Measurements from ENCODE around the gene ATP2A2.

The ATP2A2 gene

GRCh38 chr12:110244372-110244771, 36.7 kb upstream of the ATP2A2 start:
- in situ Hi-C loops (cut with MboI; ENCODE audit: low sequenced_read_pairs, unreplicated experiment) = no loop called here

GRCh38 chr12:110244829-110245228, 36.2 kb upstream of the ATP2A2 start:
- DNase-seq (ENCODE audit: low spot score) = no peak
- no peak for TF ChIP-seq CTCF (IDR thresholded peaks at IDR 0.05; ENCODE audit: borderline replicate concordance, control extremely low read depth, extremely low read depth, insufficient read depth, missing control alignments)
- in situ Hi-C loops (cut with MboI; ENCODE audit: low sequenced_read_pairs, unreplicated experiment) = no loop called here

More at GRCh38 chr12:110244372-110244771, 36.7 kb upstream of the ATP2A2 start:
- TF ChIP-seq CTCF (IDR thresholded peaks at IDR 0.05; ENCODE audit: borderline replicate concordance, control extremely low read depth, extremely low read depth, insufficient read depth, missing control alignments) = no peak
- DNase-seq (ENCODE audit: low spot score) = no peak

- in situ Hi-C loops (cut with MboI; ENCODE audit: low sequenced_read_pairs, unreplicated experiment) = no loop called here
- DNase-seq (ENCODE audit: low spot score) = peak; percentile 63
- TF ChIP-seq CTCF (IDR thresholded peaks at IDR 0.05; ENCODE audit: borderline replicate concordance, control extremely low read depth, extremely low read depth, insufficient read depth, missing control alignments) = peak; percentile 57
Measured at GRCh38 chr12:110245369-110245772, 35.7 kb upstream of the ATP2A2 start.

- in situ Hi-C loops (cut with MboI; ENCODE audit: low sequenced_read_pairs, unreplicated experiment) = no loop called here
- no peak for DNase-seq (ENCODE audit: low spot score)
- TF ChIP-seq CTCF (IDR thresholded peaks at IDR 0.05; ENCODE audit: borderline replicate concordance, control extremely low read depth, extremely low read depth, insufficient read depth, missing control alignments) = no peak
Measured at GRCh38 chr12:110246636-110247339, 34.3 kb upstream of the ATP2A2 start.

GRCh38 chr12:110247340-110248095, 33.5 kb upstream of the ATP2A2 start:
- no peak for TF ChIP-seq CTCF (IDR thresholded peaks at IDR 0.05; ENCODE audit: borderline replicate concordance, control extremely low read depth, extremely low read depth, insufficient read depth, missing control alignments)
- in situ Hi-C loops (cut with MboI; ENCODE audit: low sequenced_read_pairs, unreplicated experiment) = no loop called here
- DNase-seq (ENCODE audit: low spot score) = no peak

GRCh38 chr12:110248096-110248447, 33.0 kb upstream of the ATP2A2 start:
- TF ChIP-seq CTCF (IDR thresholded peaks at IDR 0.05; ENCODE audit: borderline replicate concordance, control extremely low read depth, extremely low read depth, insufficient read depth, missing control alignments) = no peak
- DNase-seq (ENCODE audit: low spot score) = no peak
- in situ Hi-C loops (cut with MboI; ENCODE audit: low sequenced_read_pairs, unreplicated experiment) = no loop called here

All from GM13976 (cell line).